Neural cell (in vitro differentiated cells): ENCODE measurements around the gene SH3RF2. TPM values are rescaled to one million over a fixed set of nuclear protein-coding genes. Genes with fewer than 3 reads are reported as not detected.

ENCODE experiments used
- H2AFZ ChIP-seq: fragments of 200-600, 300-800 bp; sonication (generic), shearing (Covaris generic); 2 replicates; pipeline ENCODE4 v1.6.0; 2014; ENCODE audit warnings: low read depth, mild to moderate bottlenecking, antibody characterized with exemption, low read length, moderate library complexity
- H3F3A ChIP-seq: fragments of 200-600 bp; shearing (Covaris generic); 2 replicates; pipeline ENCODE4 v1.6.1; 2016; ENCODE audit warnings: mild to moderate bottlenecking, moderate library complexity, mixed read lengths, antibody characterized with exemption, low read length; ENCODE audit not compliant: insufficient read depth, poor library complexity, severe bottlenecking
- H3K27ac ChIP-seq: fragments of 200-600, 300-800 bp; sonication (generic), shearing (Covaris generic); 2 replicates; pipeline ENCODE4 v1.5.1; 2014; ENCODE audit warnings: mild to moderate bottlenecking, low read length, moderate library complexity
- H3K27me3 ChIP-seq: fragments of 300-800, 200-600 bp; sonication (generic), shearing (Covaris generic); 2 replicates; pipeline ENCODE4 v1.6.0; 2014; ENCODE audit warnings: mild to moderate bottlenecking, low read depth, low read length, moderate library complexity; ENCODE audit not compliant: insufficient read depth
- H3K36me3 ChIP-seq: fragments of 300-800, 200-600 bp; sonication (generic), shearing (Covaris generic); 2 replicates; pipeline ENCODE4 v1.5.1; 2014; ENCODE audit warnings: mild to moderate bottlenecking, antibody characterized with exemption, low read length, moderate library complexity; ENCODE audit not compliant: insufficient read depth
- H3K4me2 ChIP-seq: fragments of 300-800, 200-600 bp; sonication (generic), shearing (Covaris generic); 2 replicates; pipeline ENCODE4 v1.6.0; 2014; ENCODE audit warnings: mild to moderate bottlenecking, low read length
- H3K4me3 ChIP-seq: fragments of 300-800, 200-600 bp; sonication (generic), shearing (Covaris generic); 2 replicates; pipeline ENCODE4 v1.5.1; 2014; ENCODE audit warnings: mild to moderate bottlenecking, low read length, moderate library complexity
- H3K79me2 ChIP-seq: fragments of 200-600 bp; shearing (Covaris generic); replicated peaks from 2 replicates; pipeline ENCODE4 v1.6.0; 2014; ENCODE audit warnings: mild to moderate bottlenecking, low read length, moderate library complexity; ENCODE audit not compliant: insufficient read depth
- H3K9ac ChIP-seq: fragments of 300-800, 200-600 bp; sonication (generic), shearing (Covaris generic); 2 replicates; pipeline ENCODE4 v1.6.1; 2016; ENCODE audit warnings: mild to moderate bottlenecking, low read length, mixed read lengths
- H3K9me2 ChIP-seq: fragments of 200-600 bp; shearing (Covaris generic); 2 replicates; pipeline ENCODE4 v1.6.1; 2016; ENCODE audit warnings: mild to moderate bottlenecking, low read length, mixed read lengths; ENCODE audit not compliant: insufficient read depth
- H3K9me3 ChIP-seq: fragments of 200-600, 300-800 bp; sonication (generic), shearing (Covaris generic); 2 replicates; pipeline ENCODE4 v1.6.1; 2016; ENCODE audit warnings: mild to moderate bottlenecking, mixed run types, low read length, moderate library complexity, mixed read lengths
- H4K20me1 ChIP-seq: fragments of 200-600 bp; shearing (Covaris generic); 2 replicates; pipeline ENCODE4 v1.6.1; 2016; ENCODE audit warnings: mild to moderate bottlenecking, mixed run types; ENCODE audit not compliant: insufficient read depth
- EP300 ChIP-seq: fragments of 450-650 bp; conservative IDR thresholded peaks from 2 replicates; pipeline ENCODE4 v1.6.1; 2014; ENCODE audit warnings: antibody characterized with exemption, mild to moderate bottlenecking, moderate library complexity; ENCODE audit not compliant: poor library complexity, severe bottlenecking
- EZH2 ChIP-seq: fragments of 200-600, 300-800 bp; shearing (Covaris generic), sonication (generic); IDR thresholded peaks from 2 replicates; pipeline ENCODE4 v1.6.1; 2014; ENCODE audit warnings: antibody characterized with exemption, low read length, borderline replicate concordance, mild to moderate bottlenecking; ENCODE audit not compliant: insufficient read depth, poor library complexity, severe bottlenecking
- MXI1 ChIP-seq: fragments of 450-650 bp; conservative IDR thresholded peaks from 2 replicates; pipeline ENCODE4 v1.6.1; 2014; ENCODE audit warnings: antibody characterized with exemption, mild to moderate bottlenecking; ENCODE audit not compliant: poor library complexity, severe bottlenecking
- POLR2AphosphoS5 ChIP-seq: IDR thresholded peaks from 2 replicates; pipeline ENCODE4 v1.6.1; 2012
- RAD21 ChIP-seq: fragments of 450-650 bp; conservative IDR thresholded peaks from 2 replicates; pipeline ENCODE4 v1.6.1; 2014; ENCODE audit warnings: antibody characterized with exemption, mild to moderate bottlenecking, moderate library complexity
- SMC3 ChIP-seq: fragments of 450-650 bp; conservative IDR thresholded peaks from 2 replicates; pipeline ENCODE4 v1.6.1; 2014; ENCODE audit warnings: antibody characterized with exemption, mild to moderate bottlenecking, moderate library complexity; ENCODE audit not compliant: poor library complexity
- TAF1 ChIP-seq: IDR thresholded peaks from 2 replicates; pipeline ENCODE4 v1.6.1; 2012; ENCODE audit warnings: low read depth
- polyA plus RNA-seq: library from polyadenylated mRNA; depleted of rRNA; stranded (reverse); fragments of >200 nt; gene quantifications from 2 replicates; pipeline ENCODE4 v1.2.3, GENCODE V29; 2014
- TF ChIP-seq, protein P1 (sequence below): fragments of 450-650 bp; IDR thresholded peaks from 2 replicates; pipeline ENCODE4 v1.5.1; 2014; ENCODE audit warnings: antibody characterized with exemption, mild to moderate bottlenecking, moderate library complexity; ENCODE audit not compliant: poor library complexity, severe bottlenecking
- TF ChIP-seq, protein P2 (sequence below): IDR thresholded peaks from 2 replicates; pipeline ENCODE4 v1.6.1; 2012; ENCODE audit warnings: borderline replicate concordance

The SH3RF2 gene
- polyA plus RNA-seq, 1 donor from 2014 or later = not detected

DNA sequence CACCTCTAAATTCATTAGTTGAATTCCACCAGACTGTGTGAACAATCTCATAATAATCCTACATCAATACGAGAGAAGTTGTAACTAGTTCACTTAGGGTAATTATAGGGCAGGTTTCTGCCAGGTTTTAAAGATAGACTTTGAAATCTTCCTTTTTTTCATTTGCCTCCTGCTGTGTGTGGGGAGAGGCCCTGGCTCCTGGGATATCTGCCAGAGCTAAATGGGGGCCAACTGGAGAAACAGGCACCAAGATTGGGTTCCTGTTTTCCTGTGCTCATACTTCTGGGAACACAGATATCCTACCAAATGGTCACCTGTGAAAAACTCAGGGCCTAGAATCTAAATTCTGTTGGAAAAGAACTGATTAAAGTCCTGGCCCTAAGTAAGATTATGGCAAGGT, 42.3 kb downstream of the SH3RF2 start:
- Histone ChIP-seq H3K9me2 (no peaks in the 10 kb centered on the region), H3K36me3 (no peaks in the 10 kb centered on the region), H3K9me3 (no peaks in the 10 kb centered on the region), H3K9ac (no peak overlapping the region), H3K4me2 (no peak overlapping the region), H3F3A (no peaks in the 10 kb centered on the region), H2AFZ (no peak overlapping the region), H4K20me1 (no peaks in the 10 kb centered on the region), H3K27me3 (no peaks in the 10 kb centered on the region), H3K27ac (no peak overlapping the region), H3K4me3 (no peak overlapping the region), H3K79me2 (no peaks in the 10 kb centered on the region)
- TF ChIP-seq TAF1 = no peak
- TF ChIP-seq EZH2 = no peak
- TF ChIP-seq SMC3 = no peak
- TF ChIP-seq MXI1 = no peak
- TF ChIP-seq, protein P1, sequence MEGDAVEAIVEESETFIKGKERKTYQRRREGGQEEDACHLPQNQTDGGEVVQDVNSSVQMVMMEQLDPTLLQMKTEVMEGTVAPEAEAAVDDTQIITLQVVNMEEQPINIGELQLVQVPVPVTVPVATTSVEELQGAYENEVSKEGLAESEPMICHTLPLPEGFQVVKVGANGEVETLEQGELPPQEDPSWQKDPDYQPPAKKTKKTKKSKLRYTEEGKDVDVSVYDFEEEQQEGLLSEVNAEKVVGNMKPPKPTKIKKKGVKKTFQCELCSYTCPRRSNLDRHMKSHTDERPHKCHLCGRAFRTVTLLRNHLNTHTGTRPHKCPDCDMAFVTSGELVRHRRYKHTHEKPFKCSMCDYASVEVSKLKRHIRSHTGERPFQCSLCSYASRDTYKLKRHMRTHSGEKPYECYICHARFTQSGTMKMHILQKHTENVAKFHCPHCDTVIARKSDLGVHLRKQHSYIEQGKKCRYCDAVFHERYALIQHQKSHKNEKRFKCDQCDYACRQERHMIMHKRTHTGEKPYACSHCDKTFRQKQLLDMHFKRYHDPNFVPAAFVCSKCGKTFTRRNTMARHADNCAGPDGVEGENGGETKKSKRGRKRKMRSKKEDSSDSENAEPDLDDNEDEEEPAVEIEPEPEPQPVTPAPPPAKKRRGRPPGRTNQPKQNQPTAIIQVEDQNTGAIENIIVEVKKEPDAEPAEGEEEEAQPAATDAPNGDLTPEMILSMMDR = no peak
- TF ChIP-seq, protein P2, sequence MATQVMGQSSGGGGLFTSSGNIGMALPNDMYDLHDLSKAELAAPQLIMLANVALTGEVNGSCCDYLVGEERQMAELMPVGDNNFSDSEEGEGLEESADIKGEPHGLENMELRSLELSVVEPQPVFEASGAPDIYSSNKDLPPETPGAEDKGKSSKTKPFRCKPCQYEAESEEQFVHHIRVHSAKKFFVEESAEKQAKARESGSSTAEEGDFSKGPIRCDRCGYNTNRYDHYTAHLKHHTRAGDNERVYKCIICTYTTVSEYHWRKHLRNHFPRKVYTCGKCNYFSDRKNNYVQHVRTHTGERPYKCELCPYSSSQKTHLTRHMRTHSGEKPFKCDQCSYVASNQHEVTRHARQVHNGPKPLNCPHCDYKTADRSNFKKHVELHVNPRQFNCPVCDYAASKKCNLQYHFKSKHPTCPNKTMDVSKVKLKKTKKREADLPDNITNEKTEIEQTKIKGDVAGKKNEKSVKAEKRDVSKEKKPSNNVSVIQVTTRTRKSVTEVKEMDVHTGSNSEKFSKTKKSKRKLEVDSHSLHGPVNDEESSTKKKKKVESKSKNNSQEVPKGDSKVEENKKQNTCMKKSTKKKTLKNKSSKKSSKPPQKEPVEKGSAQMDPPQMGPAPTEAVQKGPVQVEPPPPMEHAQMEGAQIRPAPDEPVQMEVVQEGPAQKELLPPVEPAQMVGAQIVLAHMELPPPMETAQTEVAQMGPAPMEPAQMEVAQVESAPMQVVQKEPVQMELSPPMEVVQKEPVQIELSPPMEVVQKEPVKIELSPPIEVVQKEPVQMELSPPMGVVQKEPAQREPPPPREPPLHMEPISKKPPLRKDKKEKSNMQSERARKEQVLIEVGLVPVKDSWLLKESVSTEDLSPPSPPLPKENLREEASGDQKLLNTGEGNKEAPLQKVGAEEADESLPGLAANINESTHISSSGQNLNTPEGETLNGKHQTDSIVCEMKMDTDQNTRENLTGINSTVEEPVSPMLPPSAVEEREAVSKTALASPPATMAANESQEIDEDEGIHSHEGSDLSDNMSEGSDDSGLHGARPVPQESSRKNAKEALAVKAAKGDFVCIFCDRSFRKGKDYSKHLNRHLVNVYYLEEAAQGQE = no peak
- no peak for TF ChIP-seq EP300
- no peak for TF ChIP-seq RAD21
- TF ChIP-seq POLR2AphosphoS5 = no peak

DNA sequence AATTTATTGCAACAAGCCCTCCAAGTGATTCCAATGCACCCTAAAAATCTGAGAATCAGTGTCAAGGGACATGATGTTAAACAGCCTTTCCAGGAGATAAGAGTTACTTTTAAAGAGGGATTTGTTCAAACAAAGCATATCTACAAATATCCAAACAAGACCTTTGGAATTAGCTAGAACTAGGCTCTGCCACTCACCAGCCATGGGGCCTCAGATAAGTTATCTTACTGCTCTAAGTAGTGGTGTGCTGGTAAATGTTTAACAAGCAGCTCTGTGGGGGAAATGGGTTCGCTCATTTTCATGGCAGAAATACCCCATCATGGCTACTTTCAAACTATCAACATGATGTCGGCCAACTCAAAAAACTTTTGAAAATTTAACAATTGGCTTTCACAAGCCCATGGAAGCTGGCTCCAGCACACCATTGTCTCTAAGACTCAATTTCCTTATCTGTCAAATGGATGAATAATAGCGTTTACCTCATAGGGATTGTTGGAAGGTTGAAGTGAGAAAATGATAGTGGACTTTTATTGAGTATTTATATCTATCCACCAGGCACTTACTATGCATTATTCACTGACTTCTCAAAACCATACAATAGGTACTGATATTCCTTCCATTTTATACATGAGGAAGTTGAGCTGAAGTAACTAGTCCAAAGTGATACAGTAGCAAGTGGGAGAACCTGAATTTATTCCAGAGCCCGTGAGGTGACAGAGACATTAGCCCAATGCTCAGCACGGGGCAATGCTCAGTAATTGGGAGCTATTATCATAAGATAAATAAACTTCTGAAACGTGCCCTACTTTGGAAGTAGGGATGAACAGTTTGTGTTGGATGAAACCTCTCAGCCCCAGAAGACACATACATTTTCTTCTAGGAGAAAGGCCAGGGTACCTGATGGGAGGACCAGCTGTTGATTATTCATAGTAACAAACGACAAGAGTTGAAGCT, 43.2 kb downstream of the SH3RF2 start:
- no peak for TF ChIP-seq EZH2
- TF ChIP-seq, protein P1 = no peak
- no peak for TF ChIP-seq SMC3
- TF ChIP-seq EP300 = no peak
- no peak for TF ChIP-seq TAF1
- TF ChIP-seq POLR2AphosphoS5 = no peak
- TF ChIP-seq MXI1 = no peak
- no peak for TF ChIP-seq RAD21
- H3K4me3 ChIP-seq = no peak overlapping the region
- no peaks in the 10 kb centered on the region for H3K79me2 ChIP-seq
- no peaks in the 10 kb centered on the region for H4K20me1 ChIP-seq
- H3K27ac ChIP-seq = no peak overlapping the region
- H3F3A ChIP-seq = no peaks in the 10 kb centered on the region
- H3K4me2 ChIP-seq = no peak overlapping the region
- H3K9me2 ChIP-seq = no peaks in the 10 kb centered on the region
- H3K27me3 ChIP-seq = no peaks in the 10 kb centered on the region
- no peak overlapping the region for H3K9ac ChIP-seq
- H3K36me3 ChIP-seq = no peaks in the 10 kb centered on the region
- H2AFZ ChIP-seq = no peak overlapping the region
- no peaks in the 10 kb centered on the region for H3K9me3 ChIP-seq
